GM19238 (cell line): ENCODE results near the gene CPZ.

Experiments
- DNase-seq: peaks from one replicate; pipeline ENCODE4 v3.0.0; 2011; ENCODE audit warnings: low spot score; ENCODE audit not compliant: insufficient read length

The CPZ gene

GRCh38 chr4:8593264-8594096 is 915 bp downstream of the CPZ start:
- DNase-seq, result no peak

DNA sequence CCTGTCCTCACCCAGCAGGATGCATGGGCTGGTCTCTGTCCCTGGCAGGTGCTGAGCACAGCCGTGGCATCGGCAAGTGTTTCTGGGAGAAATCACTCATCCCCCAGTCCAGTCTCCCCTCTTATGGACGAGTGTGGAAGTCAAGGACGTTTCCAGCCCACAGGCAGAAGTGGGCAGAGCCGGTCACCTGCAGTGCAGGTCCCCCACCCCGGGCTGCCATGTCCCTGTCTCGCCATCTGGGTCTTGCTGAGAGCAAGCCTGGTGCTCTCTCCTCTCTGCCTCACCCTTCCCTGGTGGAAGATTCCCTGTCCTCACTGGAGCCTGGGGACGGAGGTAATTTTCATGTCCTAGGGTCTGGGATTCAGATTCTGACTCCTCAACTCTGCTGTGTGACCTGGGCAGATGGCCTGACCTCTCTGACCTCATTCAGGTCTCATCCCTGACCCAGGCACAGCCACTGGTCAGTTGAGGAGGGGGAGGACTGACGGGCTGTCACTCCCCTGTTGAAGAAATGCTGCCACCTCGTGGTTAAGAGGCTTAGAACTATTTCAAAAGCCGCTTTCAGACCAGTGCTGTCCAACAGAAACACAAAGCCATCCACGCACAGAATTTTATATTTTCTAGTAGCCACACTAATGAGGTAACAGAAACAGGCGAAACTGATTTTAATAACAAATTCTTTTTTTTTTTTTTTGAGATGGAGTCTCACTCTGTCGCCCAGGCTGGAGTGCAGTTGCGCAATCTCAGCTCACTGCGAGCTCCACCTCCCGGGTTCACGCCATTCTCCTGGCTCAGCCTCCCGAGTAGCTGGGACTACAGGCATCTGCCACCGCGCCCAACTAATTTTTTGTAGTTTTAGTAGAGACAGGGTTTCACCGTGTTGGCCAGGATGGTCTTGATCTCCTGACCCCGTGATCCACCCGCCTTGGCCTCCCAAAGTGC is 1.8 kb downstream of the CPZ start:
- DNase-seq, result peak; percentile 71

DNA sequence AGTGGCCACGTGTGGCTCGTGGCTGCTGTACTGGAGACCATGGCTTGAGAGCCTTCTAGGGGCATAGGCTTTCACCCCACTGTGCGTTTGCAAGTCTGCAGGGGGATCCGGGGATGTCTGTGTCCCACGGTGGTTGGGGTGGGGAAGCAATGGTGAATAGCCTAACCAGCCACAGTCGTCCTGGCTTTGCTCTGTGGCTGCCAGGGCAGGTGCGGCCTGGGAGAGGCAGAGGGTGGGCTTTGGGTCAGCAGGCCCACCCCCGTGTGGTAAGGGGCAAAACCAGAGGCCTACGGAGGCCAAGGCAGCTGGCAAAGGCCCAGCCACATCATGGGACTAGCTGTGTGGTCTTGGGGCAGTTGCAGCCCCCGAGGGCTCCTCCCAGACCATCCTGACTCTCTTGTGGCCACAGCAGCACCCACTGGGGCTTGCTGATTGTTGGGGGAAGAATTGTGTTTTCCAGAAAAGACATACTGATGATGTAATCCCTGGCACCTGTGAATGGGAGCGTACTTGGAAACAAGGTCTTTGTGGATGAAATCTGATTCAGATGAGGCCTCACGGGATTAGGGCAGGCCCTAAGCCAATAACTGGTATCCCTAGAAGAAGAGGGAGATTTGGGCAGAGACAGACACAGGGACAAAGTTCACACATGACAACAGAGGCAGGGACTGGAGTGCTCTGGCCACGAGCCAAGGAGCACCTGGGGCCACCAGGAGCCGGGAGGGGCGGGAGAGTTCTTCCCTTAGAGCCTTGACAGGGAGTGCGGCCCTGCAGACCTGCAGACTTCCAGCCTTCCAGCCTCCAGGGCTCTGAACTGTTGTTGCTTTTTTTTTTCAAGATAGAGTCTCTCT is 2.9 kb downstream of the CPZ start:
- DNase-seq, result no peak

DNA sequence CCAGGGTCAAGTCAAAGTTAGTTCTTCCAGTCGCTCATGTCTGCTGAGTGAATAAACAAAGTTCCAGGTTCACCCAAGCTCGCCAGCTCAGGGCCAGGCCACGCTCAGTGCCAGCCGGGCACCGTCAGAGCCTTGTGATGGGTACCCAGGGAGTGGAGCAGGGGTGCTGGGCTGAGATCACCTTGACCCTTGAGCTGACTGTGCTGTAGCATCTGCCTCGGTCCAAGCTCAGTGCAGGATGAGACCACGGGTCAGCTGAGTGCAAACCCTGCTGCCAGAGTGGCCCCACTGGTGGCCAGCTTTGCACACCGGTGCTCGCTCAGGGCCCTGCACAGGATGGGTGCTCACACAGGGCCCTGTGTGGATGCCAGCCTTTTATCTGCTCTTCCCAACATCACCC is 4.3 kb downstream of the CPZ start:
- no peak for DNase-seq

DNA sequence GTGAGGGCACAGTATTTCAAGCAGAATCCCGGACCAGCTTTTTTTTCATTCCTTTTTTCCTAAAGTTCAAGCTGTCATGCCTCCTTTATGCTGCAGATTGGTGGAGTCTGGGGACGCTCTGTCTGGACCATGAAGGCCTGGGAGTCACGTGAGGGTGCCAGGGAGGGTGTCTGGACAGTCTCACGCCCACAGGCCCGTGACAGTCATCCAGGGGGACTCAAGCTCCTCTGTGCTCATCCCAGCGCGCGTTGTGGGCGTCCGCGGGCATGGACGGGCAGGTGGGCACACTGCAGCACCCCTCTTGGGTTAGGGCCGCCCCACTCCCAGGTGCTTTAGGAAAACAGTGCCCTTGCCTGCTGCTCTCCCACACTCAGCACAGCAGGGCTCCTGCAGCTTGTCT is 4.8 kb downstream of the CPZ start:
- no peak for DNase-seq

- no peak for DNase-seq
Observed at GRCh38 chr4:8597791-8598190, 5.2 kb downstream of the CPZ start.

GRCh38 chr4:8598391-8599090 is 6.0 kb downstream of the CPZ start:
- no peak for DNase-seq

GRCh38 chr4:8599091-8599460 is 6.5 kb downstream of the CPZ start:
- no peak for DNase-seq

GRCh38 chr4:8599657-8600056 is 7.1 kb downstream of the CPZ start:
- DNase-seq, result no peak

- no peak for DNase-seq
Observed at GRCh38 chr4:8600266-8600665, 7.7 kb downstream of the CPZ start.

- no peak for DNase-seq
Observed at GRCh38 chr4:8600686-8601085, 8.1 kb downstream of the CPZ start.

DNA sequence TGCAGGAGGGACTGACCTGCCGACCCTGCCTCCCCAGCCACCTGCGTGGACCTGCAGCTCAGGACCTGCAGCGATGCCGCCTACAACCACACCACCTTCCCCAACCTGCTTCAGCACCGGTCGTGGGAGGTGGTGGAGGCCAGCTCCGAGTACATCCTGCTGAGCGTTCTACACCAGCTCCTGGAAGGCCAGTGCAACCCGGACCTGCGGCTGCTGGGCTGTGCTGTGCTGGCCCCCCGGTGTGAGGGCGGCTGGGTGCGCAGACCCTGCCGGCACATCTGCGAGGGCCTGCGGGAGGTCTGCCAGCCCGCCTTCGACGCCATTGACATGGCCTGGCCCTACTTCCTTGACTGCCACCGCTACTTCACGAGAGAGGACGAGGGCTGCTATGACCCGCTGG is 8.5 kb downstream of the CPZ start:
- no peak for DNase-seq

- DNase-seq, result no peak
Observed at GRCh38 chr4:8601556-8601955, 9.0 kb downstream of the CPZ start.

- DNase-seq, result no peak
Observed at GRCh38 chr4:8602686-8603430, 10.3 kb downstream of the CPZ start.

GRCh38 chr4:8603931-8604330 is 11.4 kb downstream of the CPZ start:
- DNase-seq, result no peak

DNA sequence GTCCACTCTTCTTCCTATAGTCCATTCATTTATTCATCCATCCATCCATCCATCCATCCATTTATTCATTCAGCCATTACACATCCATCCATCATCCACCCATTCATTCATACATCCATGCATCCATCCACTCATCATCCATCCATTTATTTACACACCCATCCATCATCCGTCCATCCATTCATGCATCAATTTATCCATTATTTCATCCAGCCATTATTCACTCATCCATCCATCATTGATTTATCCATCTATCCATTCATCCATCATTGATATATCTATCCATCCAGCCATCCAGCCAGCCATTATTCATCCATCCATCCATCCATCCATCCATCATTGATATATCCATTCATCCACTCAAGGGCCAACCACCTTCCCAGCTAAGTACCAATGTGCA is 12.7 kb downstream of the CPZ start:
- DNase-seq, result no peak

- no peak for DNase-seq
Observed at GRCh38 chr4:8606476-8606875, 13.9 kb downstream of the CPZ start.

- DNase-seq, result no peak
Observed at GRCh38 chr4:8606966-8607365, 14.4 kb downstream of the CPZ start.

DNA sequence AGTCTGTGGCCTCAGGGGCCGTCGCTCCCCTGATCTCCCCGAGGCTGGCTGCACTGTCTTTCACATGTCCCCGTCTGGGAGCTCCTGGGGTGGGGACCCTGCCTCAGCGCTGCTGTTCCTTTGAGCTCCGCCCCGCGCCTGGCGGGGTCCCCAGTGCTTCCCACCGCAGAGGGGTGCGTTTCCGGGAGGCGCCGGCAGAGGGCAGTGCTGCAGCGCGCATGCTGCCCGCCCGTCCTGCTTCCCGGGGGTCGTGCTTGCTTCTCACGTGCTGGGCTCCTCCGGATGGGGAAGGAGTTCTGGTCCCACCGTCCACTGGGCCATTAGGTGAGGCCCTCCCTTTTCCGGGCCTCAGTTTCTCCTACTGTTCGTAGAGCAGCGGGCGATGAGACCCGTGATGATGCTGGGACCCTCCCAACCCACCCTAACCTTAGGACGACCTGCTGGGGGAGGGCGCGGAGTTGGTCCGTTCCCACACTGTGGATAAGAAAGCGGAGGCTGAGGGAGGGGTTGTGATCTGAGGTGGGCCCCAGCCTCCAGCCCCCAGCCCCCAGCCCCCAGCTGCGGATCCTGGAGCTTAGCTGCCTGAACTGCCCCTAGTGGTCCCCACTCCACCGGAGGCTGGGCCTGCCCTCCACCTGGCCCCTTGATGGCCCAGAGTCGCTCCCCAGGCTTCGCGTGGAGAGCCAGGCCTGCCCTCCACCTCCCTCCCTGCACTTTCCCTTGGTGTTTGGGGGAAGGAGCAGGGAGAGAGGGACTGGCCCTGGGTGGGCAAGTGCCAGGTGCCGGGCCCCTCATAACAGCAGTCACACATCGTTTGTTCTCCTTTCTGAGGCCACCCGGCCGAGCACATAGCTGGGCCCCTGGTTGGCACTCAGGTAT is 15.3 kb downstream of the CPZ start:
- peak; percentile 69 for DNase-seq
